DND-41 (cell line): ENCODE data around the gene KCNK3.

Experiments used
- ATAC-seq: fragments of 200-7000 bp; cut with Tn5 transposase; 3 replicates; pipeline ENCODE4 v1.9.1; 2021; ENCODE audit warnings: low read depth; ENCODE audit not compliant: insufficient read depth
- DNase-seq: peaks from one replicate; pipeline ENCODE4 v3.0.0-alpha.2; 2020
- H2AFZ ChIP-seq: 2 replicates; pipeline ENCODE4 v1.6.0; 2012; ENCODE audit warnings: low read depth, low read length
- H3K27ac ChIP-seq: 2 replicates; pipeline ENCODE4 v1.5.1; 2012; ENCODE audit warnings: low read length, inconsistent platforms
- H3K27me3 ChIP-seq: fragments of 200-600 bp; sonication (generic); 2 replicates; pipeline ENCODE4 v1.6.0; 2012; ENCODE audit warnings: low read length, mild to moderate bottlenecking, inconsistent platforms; ENCODE audit not compliant: insufficient read depth, poor library complexity
- H3K36me3 ChIP-seq: 2 replicates; pipeline ENCODE4 v1.5.1; 2012; ENCODE audit warnings: low read length, inconsistent platforms; ENCODE audit not compliant: insufficient read depth
- H3K4me1 ChIP-seq: 2 replicates; pipeline ENCODE4 v1.5.1; 2012; ENCODE audit warnings: mild to moderate bottlenecking, low read length; ENCODE audit not compliant: insufficient read depth
- H3K4me2 ChIP-seq: 2 replicates; pipeline ENCODE4 v1.6.0; 2012; ENCODE audit warnings: mild to moderate bottlenecking, moderate library complexity, low read length, inconsistent platforms; ENCODE audit not compliant: insufficient read depth
- H3K4me3 ChIP-seq, 2 experiments: fragments of 200-600 bp in 1 of 2; shearing (Covaris generic) in 1 of 2; 2 replicates each; pipeline ENCODE4 v1.5.1; 2012 to 2016; ENCODE audit warnings: inconsistent platforms in 2 of 2, low read length in 2 of 2, mild to moderate bottlenecking in 2 of 2, low read depth in 1 of 2, moderate library complexity in 1 of 2
- H3K79me2 ChIP-seq: 2 replicates; pipeline ENCODE4 v1.6.0; 2012; ENCODE audit warnings: low read length, inconsistent platforms; ENCODE audit not compliant: insufficient read depth
- H3K9ac ChIP-seq: 2 replicates; pipeline ENCODE4 v1.6.0; 2012; ENCODE audit warnings: low read depth, mild to moderate bottlenecking, inconsistent platforms, low read length, moderate library complexity
- H3K9me3 ChIP-seq: 2 replicates; pipeline ENCODE4 v1.5.1; 2012; ENCODE audit warnings: low read length, moderate library complexity, mild to moderate bottlenecking, inconsistent platforms; ENCODE audit not compliant: insufficient read depth, severe bottlenecking
- H4K20me1 ChIP-seq: 2 replicates; pipeline ENCODE4 v1.6.0; 2012; ENCODE audit warnings: low read length; ENCODE audit not compliant: insufficient read depth
- EZH2 ChIP-seq: IDR thresholded peaks from 3 replicates; pipeline ENCODE4 v1.6.1; 2012; ENCODE audit warnings: borderline replicate concordance, low read depth, mild to moderate bottlenecking, moderate library complexity, low read length, inconsistent platforms; ENCODE audit not compliant: severe bottlenecking
- TF ChIP-seq, protein P1 (sequence below): IDR thresholded peaks from 2 replicates; pipeline ENCODE4 v1.5.1; 2012; ENCODE audit warnings: borderline replicate concordance, low read length, moderate library complexity, mild to moderate bottlenecking; ENCODE audit not compliant: poor library complexity, severe bottlenecking; ENCODE audit errors: extremely low read depth

Gene KCNK3

DNA sequence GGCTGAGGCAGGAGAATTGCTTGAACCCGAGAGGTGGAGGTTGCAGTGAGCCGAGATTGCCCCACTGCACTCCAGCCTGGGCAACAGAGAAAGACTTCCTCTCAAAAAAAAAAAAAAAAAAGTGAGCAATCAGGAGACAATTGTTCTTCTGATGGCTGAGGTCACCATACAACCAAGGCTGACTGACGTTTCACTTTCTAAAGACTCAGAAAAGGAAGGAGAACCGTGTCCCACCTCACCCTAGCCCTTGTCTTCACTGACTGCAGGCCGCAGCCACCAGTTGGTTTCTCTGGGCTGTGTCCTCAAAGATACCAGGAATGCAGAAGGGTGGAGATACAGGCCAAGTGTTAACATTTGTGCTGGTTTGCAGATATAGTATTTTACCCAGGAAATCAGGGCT, 63.8 kb downstream of the KCNK3 start:
- Histone ChIP-seq H3K9ac (no peak overlapping the region), H3K79me2 (no peaks in the 10 kb centered on the region), H3K4me3 (no peak overlapping the region), H3K4me2 (no peak overlapping the region), H3K4me1 (no peaks in the 10 kb centered on the region), H3K27ac (no peak overlapping the region), H3K36me3 (no peaks in the 10 kb centered on the region), H2AFZ (no peak overlapping the region), H3K27me3 (peaks cover 10% of the 10 kb centered on the region), H4K20me1 (no peaks in the 10 kb centered on the region), H3K9me3 (no peaks in the 10 kb centered on the region)
- no peak for DNase-seq
- no peak for ATAC-seq
- TF ChIP-seq EZH2 = no peak
- TF ChIP-seq, protein P1, sequence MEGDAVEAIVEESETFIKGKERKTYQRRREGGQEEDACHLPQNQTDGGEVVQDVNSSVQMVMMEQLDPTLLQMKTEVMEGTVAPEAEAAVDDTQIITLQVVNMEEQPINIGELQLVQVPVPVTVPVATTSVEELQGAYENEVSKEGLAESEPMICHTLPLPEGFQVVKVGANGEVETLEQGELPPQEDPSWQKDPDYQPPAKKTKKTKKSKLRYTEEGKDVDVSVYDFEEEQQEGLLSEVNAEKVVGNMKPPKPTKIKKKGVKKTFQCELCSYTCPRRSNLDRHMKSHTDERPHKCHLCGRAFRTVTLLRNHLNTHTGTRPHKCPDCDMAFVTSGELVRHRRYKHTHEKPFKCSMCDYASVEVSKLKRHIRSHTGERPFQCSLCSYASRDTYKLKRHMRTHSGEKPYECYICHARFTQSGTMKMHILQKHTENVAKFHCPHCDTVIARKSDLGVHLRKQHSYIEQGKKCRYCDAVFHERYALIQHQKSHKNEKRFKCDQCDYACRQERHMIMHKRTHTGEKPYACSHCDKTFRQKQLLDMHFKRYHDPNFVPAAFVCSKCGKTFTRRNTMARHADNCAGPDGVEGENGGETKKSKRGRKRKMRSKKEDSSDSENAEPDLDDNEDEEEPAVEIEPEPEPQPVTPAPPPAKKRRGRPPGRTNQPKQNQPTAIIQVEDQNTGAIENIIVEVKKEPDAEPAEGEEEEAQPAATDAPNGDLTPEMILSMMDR = no peak

DNA sequence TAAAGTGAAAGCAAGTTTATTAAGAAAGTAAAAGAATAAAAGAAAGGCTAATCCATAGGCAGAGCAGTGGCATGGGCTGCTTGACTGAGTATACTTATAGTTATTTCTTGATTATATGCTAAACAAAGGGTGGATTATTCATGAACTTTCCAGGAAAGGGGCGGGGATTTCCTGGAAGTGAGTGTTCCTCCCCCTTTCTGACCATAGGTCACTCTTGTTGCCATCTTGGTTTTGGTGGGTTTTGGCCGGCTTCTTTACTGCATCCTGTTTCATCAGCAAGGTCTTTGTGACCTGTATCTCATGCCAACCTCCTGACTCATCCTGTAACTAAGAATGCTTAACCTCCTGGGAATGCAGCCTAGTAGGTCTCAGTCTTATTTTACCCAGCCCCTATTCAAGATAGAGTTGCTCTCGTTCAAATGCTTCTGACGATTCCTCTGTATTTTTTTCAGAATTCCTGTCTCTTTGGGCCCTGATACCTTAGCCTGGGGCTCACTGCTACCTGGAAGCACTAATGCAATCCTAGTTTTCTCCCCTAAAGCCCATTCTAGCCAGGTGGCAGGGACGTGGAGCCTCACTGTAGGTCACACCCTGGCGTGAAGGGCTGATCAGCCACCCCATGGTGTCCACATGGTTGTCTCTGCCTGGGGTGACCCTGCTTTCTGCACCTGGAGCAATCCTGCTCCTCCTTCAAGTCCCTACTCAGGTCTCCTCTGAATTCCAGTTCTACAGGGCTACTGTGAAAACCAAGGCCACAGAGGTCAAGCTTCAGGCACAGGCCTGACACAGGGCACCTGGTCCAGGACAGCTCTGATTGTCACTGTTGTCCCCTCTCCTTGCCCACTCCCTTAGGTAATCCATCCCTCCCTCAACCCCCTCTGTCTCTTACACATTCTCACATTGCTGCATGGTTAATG, 65.6 kb downstream of the KCNK3 start:
- Histone ChIP-seq H3K27ac (no peak overlapping the region), H3K9me3 (no peaks in the 10 kb centered on the region), H3K27me3 (peaks cover 5% of the 10 kb centered on the region), H3K4me1 (peaks cover 1% of the 10 kb centered on the region), H2AFZ (no peak overlapping the region), H3K79me2 (no peaks in the 10 kb centered on the region), H3K4me2 (no peak overlapping the region), H3K36me3 (no peaks in the 10 kb centered on the region), H3K9ac (no peak overlapping the region), H4K20me1 (no peaks in the 10 kb centered on the region), H3K4me3 (no peak overlapping the region)
- TF ChIP-seq EZH2 = no peak
- TF ChIP-seq, protein P1 = no peak
- no peak for DNase-seq
- ATAC-seq = no peak

DNA sequence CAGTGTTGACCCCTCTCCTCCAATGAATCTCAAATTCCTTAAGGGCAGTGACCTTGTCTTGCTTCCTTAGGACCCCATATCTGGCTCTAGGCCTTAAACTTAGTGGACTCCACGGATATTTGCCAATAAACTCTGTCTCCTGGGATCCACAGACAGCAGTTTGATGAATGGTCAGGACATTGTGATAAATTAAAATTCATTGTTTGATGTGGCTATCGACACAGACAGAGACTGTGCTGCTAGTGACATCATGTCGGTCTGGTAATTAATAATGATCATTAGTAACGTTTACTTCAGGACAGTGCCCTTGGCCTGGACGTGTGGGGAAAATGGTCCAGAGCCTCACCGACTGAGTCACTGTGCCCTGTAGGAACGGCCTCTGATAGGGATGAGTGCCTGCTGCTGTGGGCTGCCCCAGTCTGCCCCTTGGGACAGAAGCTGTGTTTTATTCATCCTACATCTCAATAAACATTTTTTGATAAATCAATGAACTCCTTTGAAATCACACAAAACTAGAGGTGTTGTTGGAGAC, 66.3 kb downstream of the KCNK3 start:
- H3K4me2 ChIP-seq = no peak overlapping the region
- no peak overlapping the region for H3K4me3 ChIP-seq
- DNase-seq = no peak
- TF ChIP-seq, protein P1 = no peak
- TF ChIP-seq EZH2 = no peak
- no peak overlapping the region for H3K9ac ChIP-seq
- no peaks in the 10 kb centered on the region for H4K20me1 ChIP-seq
- H3K36me3 ChIP-seq = no peaks in the 10 kb centered on the region
- peaks cover 2% of the 10 kb centered on the region for H3K27me3 ChIP-seq
- H2AFZ ChIP-seq = no peak overlapping the region
- 0 out of 2 replicates have a peak, but pooled peaks cover under 1% of the 10 kb centered on the region for H3K79me2 ChIP-seq
- ATAC-seq = no peak
- H3K9me3 ChIP-seq = no peaks in the 10 kb centered on the region
- H3K27ac ChIP-seq = no peak overlapping the region
- H3K4me1 ChIP-seq = peaks cover 8% of the 10 kb centered on the region
